Brain microvascular endothelial cell (primary cell): ENCODE results near the gene PTGER1.
A peak's percentile ranks its signal among the peaks of the same experiment; 100 is the strongest.

ENCODE experiments used
- DNase-seq: peaks from one replicate; pipeline ENCODE4 v3.0.0-alpha.2; 2020
- H3K27ac ChIP-seq: fragments of 250-450 bp; sonication (Bioruptor Pico); 2 replicates; pipeline ENCODE4 v1.5.1; 2020; ENCODE audit warnings: mild to moderate bottlenecking, moderate library complexity
- H3K27me3 ChIP-seq: fragments of 250-450 bp; sonication (Bioruptor Pico); replicated peaks from 2 replicates; pipeline ENCODE4 v1.5.1; 2020; ENCODE audit warnings: mild to moderate bottlenecking
- H3K36me3 ChIP-seq: fragments of 250-450 bp; sonication (Bioruptor Pico); replicated peaks from 2 replicates; pipeline ENCODE4 v1.5.1; 2020; ENCODE audit warnings: mild to moderate bottlenecking
- H3K4me3 ChIP-seq: 2 replicates; pipeline ENCODE4 v1.5.1; 2011; ENCODE audit warnings: low read depth, mild to moderate bottlenecking, control low read depth, low read length, moderate library complexity
- in situ Hi-C: cut with HindIII; loops from 2 replicates; pipeline ENCODE4 v1.10.0; 2017; ENCODE audit warnings: low sequenced_read_pairs, low pct_ligation_motif_present
- TF ChIP-seq, protein P1 (sequence below): IDR thresholded peaks from 2 replicates; pipeline ENCODE4 v1.5.1; 2011; ENCODE audit warnings: low read depth, mild to moderate bottlenecking, moderate library complexity, low read length, control low read depth, inconsistent platforms; ENCODE audit errors: missing control alignments

The PTGER1 gene

DNA sequence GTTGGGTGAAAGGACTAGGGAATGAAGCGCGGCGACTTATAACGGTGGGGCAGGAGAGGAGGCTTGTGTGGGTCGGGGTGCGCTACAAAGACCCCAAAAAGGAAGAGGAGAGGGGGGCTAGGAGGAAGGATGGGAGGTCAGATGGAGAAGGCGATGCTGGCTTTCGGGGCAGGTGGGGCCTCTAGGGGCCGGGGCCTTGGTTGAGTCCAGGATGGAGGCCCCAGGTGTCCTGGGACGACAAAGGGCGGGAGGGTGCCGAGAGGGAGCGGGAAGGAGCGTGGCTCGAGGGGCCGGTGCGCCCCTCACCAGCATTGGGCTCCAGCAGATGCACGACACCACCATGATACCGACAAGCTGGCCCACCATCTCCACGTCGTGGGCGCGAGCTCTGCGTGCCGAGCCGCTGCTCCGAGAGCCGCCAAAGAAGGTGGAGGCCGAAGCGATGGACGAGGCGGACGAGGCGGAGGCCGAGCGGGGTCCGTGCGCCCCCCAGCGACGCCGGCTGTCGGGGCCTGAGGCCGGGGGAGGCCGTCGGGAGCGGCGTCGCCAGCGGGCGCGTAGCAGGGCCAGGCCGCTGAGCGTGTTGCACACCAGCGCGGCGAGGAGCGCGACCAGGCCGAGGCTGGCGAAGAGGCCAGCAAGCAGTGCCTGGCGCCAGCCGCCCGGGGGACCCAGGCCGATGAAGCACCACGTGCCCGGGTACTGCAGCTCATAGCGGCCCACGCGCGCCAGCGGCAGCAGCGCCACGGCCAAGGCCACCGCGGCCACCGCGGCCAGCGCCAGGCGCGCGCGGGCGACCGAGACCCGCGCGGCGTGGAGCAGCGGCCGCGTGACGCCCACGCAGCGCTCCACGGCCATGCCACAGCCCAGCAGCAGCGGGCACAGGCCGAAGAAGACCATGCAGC, 1.8 kb downstream of the PTGER1 start:
- no peaks in the 10 kb centered on the region for H3K27me3 ChIP-seq
- no peak for DNase-seq
- in situ Hi-C loops, result no loop called here
- TF ChIP-seq, protein P1, sequence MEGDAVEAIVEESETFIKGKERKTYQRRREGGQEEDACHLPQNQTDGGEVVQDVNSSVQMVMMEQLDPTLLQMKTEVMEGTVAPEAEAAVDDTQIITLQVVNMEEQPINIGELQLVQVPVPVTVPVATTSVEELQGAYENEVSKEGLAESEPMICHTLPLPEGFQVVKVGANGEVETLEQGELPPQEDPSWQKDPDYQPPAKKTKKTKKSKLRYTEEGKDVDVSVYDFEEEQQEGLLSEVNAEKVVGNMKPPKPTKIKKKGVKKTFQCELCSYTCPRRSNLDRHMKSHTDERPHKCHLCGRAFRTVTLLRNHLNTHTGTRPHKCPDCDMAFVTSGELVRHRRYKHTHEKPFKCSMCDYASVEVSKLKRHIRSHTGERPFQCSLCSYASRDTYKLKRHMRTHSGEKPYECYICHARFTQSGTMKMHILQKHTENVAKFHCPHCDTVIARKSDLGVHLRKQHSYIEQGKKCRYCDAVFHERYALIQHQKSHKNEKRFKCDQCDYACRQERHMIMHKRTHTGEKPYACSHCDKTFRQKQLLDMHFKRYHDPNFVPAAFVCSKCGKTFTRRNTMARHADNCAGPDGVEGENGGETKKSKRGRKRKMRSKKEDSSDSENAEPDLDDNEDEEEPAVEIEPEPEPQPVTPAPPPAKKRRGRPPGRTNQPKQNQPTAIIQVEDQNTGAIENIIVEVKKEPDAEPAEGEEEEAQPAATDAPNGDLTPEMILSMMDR, result no peak
- H3K4me3 ChIP-seq, result no peak overlapping the region
- H3K36me3 ChIP-seq, result peaks cover 30% of the 10 kb centered on the region
- H3K27ac ChIP-seq, result no peak overlapping the region

DNA sequence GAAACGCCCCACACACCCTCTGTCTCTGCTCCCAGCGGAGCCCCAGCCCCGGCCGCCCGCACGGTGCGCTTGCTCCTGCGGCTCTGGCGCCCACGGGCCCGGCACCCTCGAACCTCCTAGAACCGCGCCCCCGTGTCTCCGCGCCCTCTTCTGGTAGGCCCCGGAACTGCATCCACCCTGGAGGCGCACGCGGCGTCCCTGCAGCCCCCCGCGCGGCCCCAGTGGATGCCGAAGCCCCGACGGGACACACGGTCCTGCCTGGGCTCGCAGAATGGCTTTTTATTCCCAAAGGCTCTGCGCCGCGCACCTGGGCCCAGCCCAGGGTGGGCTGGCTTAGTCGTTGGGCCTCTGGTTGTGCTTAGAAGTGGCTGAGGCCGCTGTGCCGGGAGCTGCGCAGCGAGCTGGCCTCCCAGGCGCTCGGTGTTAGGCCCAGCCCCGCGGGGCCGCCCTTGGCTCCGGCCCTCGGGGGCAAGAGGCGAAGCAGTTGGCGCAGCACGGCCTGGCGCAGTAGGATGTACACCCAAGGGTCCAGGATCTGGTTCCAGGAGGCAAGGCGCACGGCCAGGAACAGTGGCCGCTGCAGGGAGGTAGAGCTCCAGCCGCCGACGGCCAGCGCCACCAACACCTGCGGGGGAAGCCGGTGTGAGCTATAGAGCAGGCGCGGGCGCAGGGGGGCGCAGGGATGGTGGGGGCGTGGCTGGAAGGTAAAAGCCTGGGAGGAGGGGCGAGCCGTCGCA, 2.8 kb downstream of the PTGER1 start:
- H3K27me3 ChIP-seq, result no peaks in the 10 kb centered on the region
- H3K36me3 ChIP-seq, result peaks cover 32% of the 10 kb centered on the region
- no peak overlapping the region for H3K27ac ChIP-seq
- no peak for DNase-seq
- H3K4me3 ChIP-seq, result no peak overlapping the region
- in situ Hi-C loops, result no loop called here
- TF ChIP-seq, protein P1, result peak; percentile 86

DNA sequence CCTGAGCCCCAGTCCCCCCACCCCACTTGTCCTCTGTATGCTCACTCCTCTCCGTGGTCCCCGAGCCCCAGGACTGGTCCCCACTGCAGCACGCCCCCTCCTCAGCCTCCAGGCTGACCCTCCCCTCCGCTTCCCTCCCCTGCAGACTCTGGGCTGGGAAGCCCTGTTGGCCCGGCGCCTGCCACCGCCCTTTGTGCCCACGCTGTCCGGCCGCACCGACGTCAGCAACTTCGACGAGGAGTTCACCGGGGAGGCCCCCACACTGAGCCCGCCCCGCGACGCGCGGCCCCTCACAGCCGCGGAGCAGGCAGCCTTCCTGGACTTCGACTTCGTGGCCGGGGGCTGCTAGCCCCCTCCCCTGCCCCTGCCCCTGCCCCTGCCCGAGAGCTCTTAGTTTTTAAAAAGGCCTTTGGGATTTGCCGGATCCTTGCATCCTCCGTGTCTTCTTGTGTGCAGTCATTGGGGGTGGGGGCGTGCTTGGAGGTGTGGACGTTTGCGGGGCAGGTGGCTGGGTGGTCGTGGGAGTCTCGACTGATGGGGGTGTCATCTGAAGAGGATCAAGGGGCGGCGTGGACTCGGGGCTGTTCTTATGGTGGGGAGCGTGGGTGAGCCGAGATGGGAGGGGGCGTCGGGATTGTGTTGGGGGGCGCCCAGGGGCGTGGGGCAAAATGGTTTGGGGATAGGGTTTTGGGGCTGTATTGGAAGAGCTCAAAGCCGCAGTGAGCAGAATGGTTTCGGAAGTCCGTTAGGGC, 3.5 kb downstream of the PTGER1 start:
- in situ Hi-C loops, result no loop called here
- Histone ChIP-seq H3K36me3 (peaks cover 36% of the 10 kb centered on the region), H3K4me3 (no peak overlapping the region), H3K27ac (no peak overlapping the region), H3K27me3 (no peaks in the 10 kb centered on the region)
- DNase-seq, result no peak
- TF ChIP-seq, protein P1, result no peak

DNA sequence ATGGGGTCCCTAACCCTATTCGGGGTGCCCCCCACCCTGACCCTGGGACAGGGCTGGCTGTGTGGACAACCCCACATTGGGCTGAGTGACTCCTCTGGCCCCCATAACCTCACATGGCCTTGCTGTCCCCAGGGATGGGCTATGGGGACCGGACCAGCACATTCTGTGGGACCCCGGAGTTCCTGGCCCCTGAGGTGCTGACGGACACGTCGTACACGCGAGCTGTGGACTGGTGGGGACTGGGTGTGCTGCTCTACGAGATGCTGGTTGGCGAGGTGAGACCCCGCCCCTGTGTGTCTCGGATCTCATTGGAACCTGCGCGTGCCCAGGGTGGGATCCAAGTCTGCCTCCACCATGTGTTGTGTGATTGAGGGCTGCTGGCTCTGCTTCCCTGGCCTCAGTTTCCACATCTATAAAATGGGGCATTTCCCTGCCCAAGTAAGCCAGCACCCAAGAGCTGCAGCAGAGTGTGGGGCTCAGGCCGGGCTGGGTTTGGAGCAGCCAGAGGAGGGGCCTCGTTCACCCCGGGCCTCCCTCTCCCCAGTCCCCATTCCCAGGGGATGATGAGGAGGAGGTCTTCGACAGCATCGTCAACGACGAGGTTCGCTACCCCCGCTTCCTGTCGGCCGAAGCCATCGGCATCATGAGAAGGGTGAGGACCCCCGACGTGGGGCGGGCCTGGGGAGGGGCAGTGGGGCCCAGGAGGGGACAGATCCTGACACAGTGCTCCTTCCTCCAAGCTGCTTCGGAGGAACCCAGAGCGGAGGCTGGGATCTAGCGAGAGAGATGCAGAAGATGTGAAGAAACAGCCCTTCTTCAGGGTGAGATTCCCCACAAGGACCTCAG, 4.9 kb downstream of the PTGER1 start:
- no peak overlapping the region for H3K4me3 ChIP-seq
- H3K36me3 ChIP-seq, result peaks cover 40% of the 10 kb centered on the region
- no peak overlapping the region for H3K27ac ChIP-seq
- DNase-seq, result no peak
- TF ChIP-seq, protein P1, result no peak
- in situ Hi-C loops, result no loop called here
- no peaks in the 10 kb centered on the region for H3K27me3 ChIP-seq

DNA sequence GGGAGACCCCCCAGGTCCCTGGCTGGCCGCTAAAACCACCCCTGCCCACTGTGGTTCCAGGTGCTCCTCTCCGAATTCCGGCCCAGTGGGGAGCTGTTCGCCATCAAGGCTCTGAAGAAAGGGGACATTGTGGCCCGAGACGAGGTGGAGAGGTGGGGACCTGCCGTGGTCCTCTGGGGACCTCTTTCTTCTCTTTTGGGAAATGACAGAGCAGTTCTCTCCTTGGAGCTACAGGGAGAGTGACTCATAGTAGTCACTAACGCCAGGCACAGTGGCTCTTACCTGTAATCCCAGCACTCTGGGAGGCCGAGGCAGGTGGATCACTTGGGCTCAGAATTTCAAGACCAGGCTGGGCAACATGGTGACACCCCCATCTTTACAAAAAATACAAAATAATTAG, 7.3 kb downstream of the PTGER1 start:
- Histone ChIP-seq H3K27ac (no peak overlapping the region), H3K4me3 (no peak overlapping the region), H3K36me3 (peaks cover 57% of the 10 kb centered on the region), H3K27me3 (no peaks in the 10 kb centered on the region)
- TF ChIP-seq, protein P1, result peak; percentile 28
- in situ Hi-C loops, result no loop called here
- DNase-seq, result no peak
